Choroid plexus epithelial cell (primary cell): ENCODE data around the gene ATP5PB.

Experiments used
- DNase-seq: peaks from one replicate; pipeline ENCODE4 v3.0.0-alpha.2; 2010; ENCODE audit warnings: low read depth
- H3K4me3 ChIP-seq: 2 replicates; pipeline ENCODE4 v1.5.1; 2011; ENCODE audit warnings: low read depth, mild to moderate bottlenecking, control low read depth, low read length, moderate library complexity
- CTCF ChIP-seq: conservative IDR thresholded peaks from 2 replicates; pipeline ENCODE4 v1.5.1; 2011; ENCODE audit warnings: low read depth, mild to moderate bottlenecking, control low read depth, inconsistent platforms, low read length, moderate library complexity

The ATP5PB gene

GRCh38 chr1:111489604-111490003 lies 40.3 kb downstream of the ATP5PB start:
- peak; percentile 54 for DNase-seq
- TF ChIP-seq CTCF = no peak
- no peak overlapping the region for H3K4me3 ChIP-seq

- no peak overlapping the region for H3K4me3 ChIP-seq
- TF ChIP-seq CTCF = no peak
- no peak for DNase-seq
Measured at GRCh38 chr1:111490220-111490619, 41.0 kb downstream of the ATP5PB start.

GRCh38 chr1:111491070-111491469 lies 41.8 kb downstream of the ATP5PB start:
- TF ChIP-seq CTCF = no peak
- no peak for DNase-seq

GRCh38 chr1:111496398-111496797 lies 47.1 kb downstream of the ATP5PB start:
- H3K4me3 ChIP-seq = no peak overlapping the region
- TF ChIP-seq CTCF = no peak
- no peak for DNase-seq

More at GRCh38 chr1:111491070-111491469, 41.8 kb downstream of the ATP5PB start:
- H3K4me3 ChIP-seq = no peak overlapping the region

GRCh38 chr1:111497592-111497991 lies 48.3 kb downstream of the ATP5PB start:
- no peak overlapping the region for H3K4me3 ChIP-seq
- TF ChIP-seq CTCF = no peak
- DNase-seq = no peak

GRCh38 chr1:111499026-111499785 lies 49.9 kb downstream of the ATP5PB start:
- TF ChIP-seq CTCF = no peak
- DNase-seq = no peak
- H3K4me3 ChIP-seq = no peak overlapping the region

GRCh38 chr1:111501645-111502044 lies 52.4 kb downstream of the ATP5PB start:
- no peak for TF ChIP-seq CTCF
- H3K4me3 ChIP-seq = no peak overlapping the region
- DNase-seq = no peak
